ENCODE measurements around the gene GSE1. TPM values are rescaled to one million over a fixed set of nuclear protein-coding genes. Genes with fewer than 3 reads are reported as not detected.
A peak's percentile ranks its signal among the peaks of the same experiment; 100 is the strongest.

Gene GSE1
- total and polyA plus RNA-seq, 2 of the 13 experiments (the other 11 are each of a cell fraction or from before 2014, with no cell fraction given), result 16.1 to 31.2 TPM

DNA sequence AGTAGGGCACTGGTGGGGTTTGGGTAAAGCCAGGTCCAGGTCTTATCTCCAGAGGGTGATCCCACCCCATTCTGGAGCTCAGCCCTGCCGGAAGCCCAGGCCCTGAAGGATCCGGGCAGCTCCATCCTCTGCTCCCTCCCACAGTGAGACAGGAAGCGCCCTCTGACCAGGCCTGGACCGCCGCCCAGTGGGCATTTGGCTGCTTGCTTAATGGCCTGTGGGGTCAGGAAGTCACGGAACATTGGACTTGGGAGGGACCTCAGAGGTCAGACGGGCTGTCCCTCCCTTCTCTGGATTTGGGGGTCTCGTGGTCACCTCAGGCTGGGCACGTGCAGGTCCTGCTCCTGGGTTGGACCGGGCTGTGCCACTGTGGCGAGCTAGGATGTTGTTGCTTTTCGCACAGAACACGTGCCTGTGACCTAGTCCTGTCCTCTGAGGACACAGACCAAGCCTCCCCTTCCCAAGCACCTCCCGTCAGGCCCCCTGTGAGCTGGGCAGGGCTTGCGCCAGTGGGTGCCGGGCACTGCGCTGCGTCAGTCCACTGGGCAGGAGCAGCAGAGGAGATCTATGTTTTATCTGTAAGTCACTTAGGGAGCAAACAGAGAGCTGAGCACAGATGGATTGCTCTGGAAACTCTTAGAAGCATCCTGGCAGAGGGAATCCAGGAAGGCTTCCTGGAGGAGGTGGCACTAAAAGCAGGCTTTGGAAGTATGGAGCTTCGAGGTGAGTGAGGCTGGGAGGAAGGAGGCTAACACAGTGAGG, 49.4 kb upstream of the GSE1 start (continued):
- peak; percentile 96 for TF ChIP-seq RAD21 (CRISPR knock-in tag; IDR thresholded peaks at IDR 0.05)
- TF ChIP-seq AGO1 (IDR thresholded peaks at IDR 0.05; ENCODE audit: low read depth, low read length, poor library complexity, severe bottlenecking), result no peak
- TF ChIP-seq SOX13 (IDR thresholded peaks at IDR 0.05), result no peak
- TF ChIP-seq SOX13 (CRISPR knock-in tag; conservative IDR thresholded peaks at IDR 0.05 in 1 of 2, IDR thresholded peaks at IDR 0.05 in 1 of 2), result peak in 1 of 2 experiments; percentile 54; a peak in 1 of 4 replicates
- peak in 1 of 2 experiments; percentile 53; a peak in 1 of 4 replicates for TF ChIP-seq EP300 (IDR thresholded peaks at IDR 0.05; ENCODE audit: low read depth in 2 of 2, low read length in 2 of 2)
- no peak for TF ChIP-seq EP300 (CRISPR knock-in tag; IDR thresholded peaks at IDR 0.05; ENCODE audit: borderline replicate concordance)
- TF ChIP-seq, protein P1, sequence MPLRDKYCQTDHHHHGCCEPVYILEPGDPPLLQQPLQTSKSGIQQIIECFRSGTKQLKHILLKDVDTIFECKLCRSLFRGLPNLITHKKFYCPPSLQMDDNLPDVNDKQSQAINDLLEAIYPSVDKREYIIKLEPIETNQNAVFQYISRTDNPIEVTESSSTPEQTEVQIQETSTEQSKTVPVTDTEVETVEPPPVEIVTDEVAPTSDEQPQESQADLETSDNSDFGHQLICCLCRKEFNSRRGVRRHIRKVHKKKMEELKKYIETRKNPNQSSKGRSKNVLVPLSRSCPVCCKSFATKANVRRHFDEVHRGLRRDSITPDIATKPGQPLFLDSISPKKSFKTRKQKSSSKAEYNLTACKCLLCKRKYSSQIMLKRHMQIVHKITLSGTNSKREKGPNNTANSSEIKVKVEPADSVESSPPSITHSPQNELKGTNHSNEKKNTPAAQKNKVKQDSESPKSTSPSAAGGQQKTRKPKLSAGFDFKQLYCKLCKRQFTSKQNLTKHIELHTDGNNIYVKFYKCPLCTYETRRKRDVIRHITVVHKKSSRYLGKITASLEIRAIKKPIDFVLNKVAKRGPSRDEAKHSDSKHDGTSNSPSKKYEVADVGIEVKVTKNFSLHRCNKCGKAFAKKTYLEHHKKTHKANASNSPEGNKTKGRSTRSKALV (CRISPR knock-in tag; IDR thresholded peaks at IDR 0.05), result no peak
- TF ChIP-seq THAP11 (CRISPR knock-in tag; IDR thresholded peaks at IDR 0.05), result peak; percentile 54; the same call in 1 of the 2 replicates
- peak; percentile 60; the same call in 1 of the 2 replicates for TF ChIP-seq MYC (CRISPR knock-in tag; IDR thresholded peaks at IDR 0.05; ENCODE audit: borderline replicate concordance)
- no peak for TF ChIP-seq ZNF17 (CRISPR knock-in tag; IDR thresholded peaks at IDR 0.05)
- TF ChIP-seq, protein P2, sequence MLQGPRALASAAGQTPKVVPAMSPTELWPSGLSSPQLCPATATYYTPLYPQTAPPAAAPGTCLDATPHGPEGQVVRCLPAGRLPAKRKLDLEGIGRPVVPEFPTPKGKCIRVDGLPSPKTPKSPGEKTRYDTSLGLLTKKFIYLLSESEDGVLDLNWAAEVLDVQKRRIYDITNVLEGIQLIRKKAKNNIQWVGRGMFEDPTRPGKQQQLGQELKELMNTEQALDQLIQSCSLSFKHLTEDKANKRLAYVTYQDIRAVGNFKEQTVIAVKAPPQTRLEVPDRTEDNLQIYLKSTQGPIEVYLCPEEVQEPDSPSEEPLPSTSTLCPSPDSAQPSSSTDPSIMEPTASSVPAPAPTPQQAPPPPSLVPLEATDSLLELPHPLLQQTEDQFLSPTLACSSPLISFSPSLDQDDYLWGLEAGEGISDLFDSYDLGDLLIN (CRISPR knock-in tag; IDR thresholded peaks at IDR 0.05; ENCODE audit: borderline replicate concordance), result no peak
- peak; percentile 44; the same call in 1 of the 2 replicates for TF ChIP-seq NCOA2 (CRISPR knock-in tag; IDR thresholded peaks at IDR 0.05)
- no peak for TF ChIP-seq TOPORS (CRISPR knock-in tag; IDR thresholded peaks at IDR 0.05)
- TF ChIP-seq AHR (CRISPR knock-in tag; IDR thresholded peaks at IDR 0.05), result peak; percentile 74
- peak; percentile 34; the same call in 1 of the 2 replicates for TF ChIP-seq TFDP2 (CRISPR knock-in tag; IDR thresholded peaks at IDR 0.05)
- no peak for TF ChIP-seq PCBP2 (optimal IDR thresholded peaks at IDR 0.05; ENCODE audit: low read depth, low read length, poor library complexity, severe bottlenecking)
- TF ChIP-seq DBP (CRISPR knock-in tag; IDR thresholded peaks at IDR 0.05; ENCODE audit: not compliant biosample characterization), result no peak
- peak; percentile 22; the same call in 1 of the 2 replicates for TF ChIP-seq TAF1 (CRISPR knock-in tag; IDR thresholded peaks at IDR 0.05)
- TF ChIP-seq TRIM24 (CRISPR knock-in tag; IDR thresholded peaks at IDR 0.05), result no peak; the same call in 1 of the 2 replicates
- no peak for TF ChIP-seq POGK (CRISPR knock-in tag; conservative IDR thresholded peaks at IDR 0.05)
- TF ChIP-seq CBX5 (CRISPR knock-in tag; IDR thresholded peaks at IDR 0.05; ENCODE audit: borderline replicate concordance), result peak; percentile 76; the same call in 1 of the 2 replicates
